CD1c-positive myeloid dendritic cell (primary cell): Measurements from ENCODE around the gene BLMH.

Experiments used
- DNase-seq: peaks from one replicate; pipeline ENCODE4 v3.0.0-alpha.2; 2016; ENCODE audit errors: extremely low spot score

BLMH gene

GRCh38 chr17:30308406-30308805, 16.7 kb upstream of the BLMH start:
- DNase-seq: no peak

GRCh38 chr17:30304778-30305177, 13.0 kb upstream of the BLMH start:
- DNase-seq: no peak

- no peak for DNase-seq
These were observed 10.5 kb upstream of the BLMH start for GRCh38 chr17:30302241-30302640.

- peak; percentile 60 for DNase-seq
These were observed 9.1 kb upstream of the BLMH start for GRCh38 chr17:30300818-30301217.

- DNase-seq: no peak
These were observed 7.3 kb upstream of the BLMH start for GRCh38 chr17:30299000-30299399.

GRCh38 chr17:30297715-30298114, 6.0 kb upstream of the BLMH start:
- DNase-seq: no peak

- no peak for DNase-seq
These were observed 4.8 kb upstream of the BLMH start for GRCh38 chr17:30296499-30297080.

- peak; percentile 45 for DNase-seq
These were observed 628 bp upstream of the BLMH start for GRCh38 chr17:30292286-30292858.

GRCh38 chr17:30290696-30291542, 825 bp downstream of the BLMH start:
- peak; percentile 17 for DNase-seq

- DNase-seq: no peak
These were observed 1.7 kb downstream of the BLMH start for GRCh38 chr17:30290077-30290476.

GRCh38 chr17:30279156-30279555, 12.6 kb downstream of the BLMH start:
- DNase-seq: no peak

GRCh38 chr17:30278032-30278431, 13.7 kb downstream of the BLMH start:
- peak; percentile 10 for DNase-seq

- DNase-seq: no peak
These were observed 15.8 kb downstream of the BLMH start for GRCh38 chr17:30275911-30276310.

- no peak for DNase-seq
These were observed 16.9 kb downstream of the BLMH start for GRCh38 chr17:30274887-30275286.

- no peak for DNase-seq
These were observed 18.4 kb downstream of the BLMH start for GRCh38 chr17:30273373-30273772.

GRCh38 chr17:30271102-30271501, 20.6 kb downstream of the BLMH start:
- DNase-seq: no peak

GRCh38 chr17:30267625-30268024, 24.1 kb downstream of the BLMH start:
- DNase-seq: no peak

- DNase-seq: no peak
These were observed 28.0 kb downstream of the BLMH start for GRCh38 chr17:30263552-30264333.

GRCh38 chr17:30256756-30257506, 34.8 kb downstream of the BLMH start:
- DNase-seq: no peak

GRCh38 chr17:30254150-30254549, 37.6 kb downstream of the BLMH start:
- DNase-seq: no peak

- no peak for DNase-seq
These were observed 38.4 kb downstream of the BLMH start for GRCh38 chr17:30253312-30253711.

GRCh38 chr17:30251931-30252330, 39.8 kb downstream of the BLMH start:
- DNase-seq: no peak
